BJ (cell line): ENCODE results near the gene LPCAT2. TPM values are rescaled to one million over a fixed set of nuclear protein-coding genes. Genes with fewer than 3 reads are reported as not detected.

ENCODE experiments used
- CTCF ChIA-PET: fragments of 350-600 bp; formaldehyde crosslinking; extraction: SDS; loops from one replicate; lab custom pipeline; 2021; ENCODE audit warnings: antibody characterized with exemption, inconsistent platforms; lab: Yijun Ruan, JAX
- POLR2A ChIA-PET: fragments of 300-600 bp; sonication (Branson Sonifier 250); formaldehyde crosslinking; extraction: SDS; loops from one replicate; lab custom pipeline; 2021; ENCODE audit warnings: antibody characterized with exemption; lab: Charles Lee
- DNase-seq: peaks from one replicate; pipeline ENCODE4 v3.0.0-alpha.2; 2011; ENCODE audit warnings: low read depth
- H3K27me3 ChIP-seq: 2 replicates; pipeline ENCODE4 v1.6.0; 2011; ENCODE audit warnings: low read length; ENCODE audit not compliant: control insufficient read depth, insufficient read depth
- H3K36me3 ChIP-seq: 2 replicates; pipeline ENCODE4 v1.5.1; 2011; ENCODE audit warnings: low read length; ENCODE audit not compliant: control insufficient read depth, insufficient read depth
- H3K4me3 ChIP-seq: 2 replicates; pipeline ENCODE4 v1.5.1; 2011; ENCODE audit warnings: low read depth, mild to moderate bottlenecking, control low read depth, low read length
- polyA plus RNA-seq: library from polyadenylated mRNA; depleted of rRNA; stranded (reverse); fragments of >200 nt; gene quantifications from 2 replicates; pipeline ENCODE4 v1.2.3, GENCODE V29; 2011
- TF ChIP-seq, protein P1 (sequence below): IDR thresholded peaks from 2 replicates; pipeline ENCODE4 v1.5.1; 2011; ENCODE audit warnings: low read depth, mild to moderate bottlenecking, control low read depth, inconsistent platforms, low read length, moderate library complexity; ENCODE audit not compliant: insufficient read depth

LPCAT2 gene
- polyA plus RNA-seq, 1 experiment: 7.9 TPM

DNA sequence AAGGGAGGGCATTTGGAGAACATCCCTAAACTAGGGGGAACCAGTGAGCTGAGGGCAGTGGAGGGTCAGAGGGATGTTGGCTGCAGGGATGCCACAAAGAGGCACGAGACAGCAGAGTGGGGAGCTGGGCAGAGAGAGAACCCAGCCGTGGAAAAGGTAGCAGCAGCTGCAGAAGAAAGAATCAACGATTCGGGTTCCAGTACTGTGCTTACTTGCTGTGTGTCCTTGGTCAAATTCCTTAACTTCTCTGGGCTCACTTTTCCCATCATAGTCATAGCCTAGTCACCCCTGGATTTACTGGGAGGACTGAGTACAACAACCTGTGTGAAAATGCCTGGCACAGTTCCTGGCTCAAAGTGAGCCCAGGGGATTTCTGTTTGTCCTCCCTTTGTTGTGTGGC, 42.7 kb upstream of the LPCAT2 start:
- no peaks in the 10 kb centered on the region; the same call in 1 of the 2 replicates for H3K27me3 ChIP-seq

DNA sequence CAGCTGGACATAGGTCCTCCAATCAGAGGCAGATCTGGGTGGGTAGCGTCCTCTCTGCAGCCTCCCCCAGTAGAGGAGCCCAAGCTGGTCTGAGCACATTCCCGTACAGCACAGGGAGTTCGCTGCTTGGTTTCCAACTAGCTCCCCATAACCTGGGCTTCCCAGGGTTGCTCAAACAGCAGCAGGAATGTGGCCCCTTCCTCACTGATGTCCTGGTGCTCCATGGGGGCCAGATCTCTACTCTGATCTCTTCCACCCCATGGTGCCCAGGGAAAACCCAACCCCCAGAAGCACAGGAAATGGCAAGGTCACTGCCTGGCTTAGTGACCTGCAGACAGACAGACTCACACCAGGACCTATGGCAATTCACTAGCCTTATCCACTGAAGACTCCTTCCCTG, 41.0 kb upstream of the LPCAT2 start:
- Histone ChIP-seq H3K27me3 (no peaks in the 10 kb centered on the region), H3K4me3 (no peak overlapping the region), H3K36me3 (no peaks in the 10 kb centered on the region)
- DNase-seq: no peak
- CTCF ChIA-PET: interaction anchor here (0.6 to 15.1 kb wide), 7 partner anchors 13 to 374 kb away, joined by 3 to 439 read pairs (median 3); no protein-coding TSS in a partner anchor
- TF ChIP-seq, protein P1, sequence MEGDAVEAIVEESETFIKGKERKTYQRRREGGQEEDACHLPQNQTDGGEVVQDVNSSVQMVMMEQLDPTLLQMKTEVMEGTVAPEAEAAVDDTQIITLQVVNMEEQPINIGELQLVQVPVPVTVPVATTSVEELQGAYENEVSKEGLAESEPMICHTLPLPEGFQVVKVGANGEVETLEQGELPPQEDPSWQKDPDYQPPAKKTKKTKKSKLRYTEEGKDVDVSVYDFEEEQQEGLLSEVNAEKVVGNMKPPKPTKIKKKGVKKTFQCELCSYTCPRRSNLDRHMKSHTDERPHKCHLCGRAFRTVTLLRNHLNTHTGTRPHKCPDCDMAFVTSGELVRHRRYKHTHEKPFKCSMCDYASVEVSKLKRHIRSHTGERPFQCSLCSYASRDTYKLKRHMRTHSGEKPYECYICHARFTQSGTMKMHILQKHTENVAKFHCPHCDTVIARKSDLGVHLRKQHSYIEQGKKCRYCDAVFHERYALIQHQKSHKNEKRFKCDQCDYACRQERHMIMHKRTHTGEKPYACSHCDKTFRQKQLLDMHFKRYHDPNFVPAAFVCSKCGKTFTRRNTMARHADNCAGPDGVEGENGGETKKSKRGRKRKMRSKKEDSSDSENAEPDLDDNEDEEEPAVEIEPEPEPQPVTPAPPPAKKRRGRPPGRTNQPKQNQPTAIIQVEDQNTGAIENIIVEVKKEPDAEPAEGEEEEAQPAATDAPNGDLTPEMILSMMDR: no peak
- POLR2A ChIA-PET: no interaction called here

More for the DNA sequence above, 42.7 kb upstream of the LPCAT2 start:
- CTCF ChIA-PET: interaction anchor here (0.8 to 15.1 kb wide), 10 partner anchors 9 to 237 kb away, joined by 3 to 439 read pairs (median 24); no protein-coding TSS in a partner anchor
- H3K36me3 ChIP-seq: no peaks in the 10 kb centered on the region
- no peak overlapping the region for H3K4me3 ChIP-seq
- TF ChIP-seq, protein P1: no peak
- no peak for DNase-seq
- POLR2A ChIA-PET: no interaction called here

DNA sequence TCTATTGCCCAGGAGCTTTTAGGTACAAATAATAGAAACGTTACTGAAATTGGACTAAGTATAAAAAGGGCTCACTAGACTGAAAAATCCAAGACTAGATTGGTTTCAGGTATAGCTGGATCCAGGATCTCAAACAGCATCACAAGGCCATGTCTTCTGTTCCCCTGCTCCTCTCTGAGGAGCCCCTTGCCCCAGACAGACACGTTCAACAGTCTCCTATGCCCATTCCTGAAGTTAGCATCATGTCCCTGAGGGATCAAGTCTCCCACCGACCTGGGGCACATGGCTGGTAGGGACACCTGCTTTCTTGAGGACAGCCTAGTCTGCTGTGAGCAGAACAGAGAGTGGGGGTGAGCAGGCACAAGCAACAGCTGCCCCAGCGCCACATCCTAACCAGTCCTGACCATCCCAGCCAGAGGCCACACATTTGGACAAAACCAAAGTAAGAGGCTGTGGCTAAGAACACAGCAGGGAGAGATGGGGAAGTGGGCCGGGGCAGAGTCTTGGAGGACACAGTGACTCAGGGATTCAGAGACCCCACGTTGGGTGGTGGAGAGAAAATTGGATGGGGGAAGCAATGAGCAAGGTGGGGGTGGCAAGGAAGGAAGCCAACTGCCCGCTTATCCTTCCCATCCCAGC, 40.4 kb upstream of the LPCAT2 start:
- TF ChIP-seq, protein P1: no peak
- Histone ChIP-seq H3K4me3 (no peak overlapping the region), H3K27me3 (no peaks in the 10 kb centered on the region), H3K36me3 (no peaks in the 10 kb centered on the region)
- DNase-seq: no peak
- ChIA-PET CTCF (interaction anchor here (0.6 to 15.1 kb wide), 7 partner anchors 13 to 373 kb away, joined by 3 to 439 read pairs (median 3); no protein-coding TSS in a partner anchor), POLR2A (no interaction called here)

DNA sequence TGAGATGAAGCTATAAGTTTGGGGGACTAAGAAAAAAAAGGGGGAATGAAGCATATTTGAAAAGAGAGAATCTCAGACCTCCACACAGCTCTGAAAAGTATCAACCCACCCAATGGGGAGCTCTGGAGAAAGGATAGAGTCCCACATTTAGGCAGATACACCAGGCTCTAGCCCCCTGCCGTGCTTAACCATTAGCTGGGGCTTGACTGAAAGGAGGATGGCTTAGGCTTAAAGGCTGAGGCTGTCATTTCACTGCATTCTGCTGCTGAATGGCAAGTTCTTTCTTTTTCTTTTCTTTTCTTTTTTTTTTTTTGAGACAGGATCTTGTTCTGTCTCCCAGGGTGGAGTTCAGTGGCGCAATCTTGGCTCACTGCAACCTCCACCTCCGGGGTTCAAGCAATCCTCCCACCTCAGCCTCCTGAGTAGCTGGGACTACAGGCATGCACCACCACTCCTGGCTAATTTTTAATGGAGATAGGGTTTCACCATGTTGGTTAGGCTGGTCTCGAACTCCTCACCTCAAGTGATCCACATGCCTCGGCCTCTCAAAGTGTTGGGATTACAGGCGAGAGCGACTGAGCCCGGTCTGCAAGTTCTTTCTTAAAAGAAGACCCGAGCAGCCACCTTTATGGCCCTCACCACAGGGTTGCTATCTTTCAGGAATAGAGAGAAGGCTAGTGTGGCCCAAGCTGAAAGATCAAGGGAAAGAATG, 38.9 kb upstream of the LPCAT2 start:
- ChIA-PET CTCF (interaction anchor here (0.8 to 15.1 kb wide), 8 partner anchors 18 to 233 kb away, joined by 3 to 439 read pairs (median 6); no protein-coding TSS in a partner anchor), POLR2A (interaction anchor here (0.6 kb wide), 1 partner anchor 10 kb away, joined by 3 read pairs; no protein-coding TSS in a partner anchor)
- H3K27me3 ChIP-seq: no peaks in the 10 kb centered on the region
- TF ChIP-seq, protein P1: no peak
- no peak for DNase-seq
- no peaks in the 10 kb centered on the region for H3K36me3 ChIP-seq
- H3K4me3 ChIP-seq: no peak overlapping the region
